Measurements from ENCODE around the gene KRTAP5-8. TPM values are rescaled to one million over a fixed set of nuclear protein-coding genes. Genes with fewer than 3 reads are reported as not detected.

The KRTAP5-8 gene
- total RNA-seq, 1 experiment from 2014 or later: not detected

DNA sequence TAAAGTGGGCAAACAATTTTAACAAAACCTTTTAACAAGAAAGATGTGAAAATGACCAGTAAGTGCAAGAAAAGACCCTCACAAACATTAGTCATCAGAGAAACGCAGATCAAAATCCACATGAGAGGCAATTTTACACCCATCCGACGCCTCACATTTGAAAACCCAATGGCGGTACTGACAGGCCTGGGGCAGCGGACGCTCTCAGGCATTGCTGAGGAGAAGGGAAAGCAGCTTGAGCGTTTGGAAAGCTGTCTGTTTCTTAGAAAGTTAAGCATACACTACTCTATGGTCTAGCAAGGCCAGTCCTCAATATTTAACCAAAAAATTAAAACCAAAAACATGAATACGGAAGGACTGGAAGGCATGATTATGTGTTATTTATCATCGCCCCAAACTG lies 2.0 kb upstream of the KRTAP5-8 start:
- ChIA-PET CTCF (no interaction called here), POLR2A (ENCODE audit: low non-redundant PET) (no interaction called here)
- no peak for DNase-seq (ENCODE audit: low spot score)
- no peaks in the 10 kb centered on the region for H3K36me3 ChIP-seq (ENCODE audit: insufficient read depth, low read length, poor library complexity, severe bottlenecking)
- H3K9me3 ChIP-seq (ENCODE audit: low read depth, low read length, poor library complexity, severe bottlenecking): no peaks in the 10 kb centered on the region
- no peaks in the 10 kb centered on the region for H3K27me3 ChIP-seq (replicated peaks; ENCODE audit: insufficient read depth, low read depth, low read length, poor library complexity)
- no TSS peak for BruUV-seq (replicated peaks)
- TF ChIP-seq, protein P1, sequence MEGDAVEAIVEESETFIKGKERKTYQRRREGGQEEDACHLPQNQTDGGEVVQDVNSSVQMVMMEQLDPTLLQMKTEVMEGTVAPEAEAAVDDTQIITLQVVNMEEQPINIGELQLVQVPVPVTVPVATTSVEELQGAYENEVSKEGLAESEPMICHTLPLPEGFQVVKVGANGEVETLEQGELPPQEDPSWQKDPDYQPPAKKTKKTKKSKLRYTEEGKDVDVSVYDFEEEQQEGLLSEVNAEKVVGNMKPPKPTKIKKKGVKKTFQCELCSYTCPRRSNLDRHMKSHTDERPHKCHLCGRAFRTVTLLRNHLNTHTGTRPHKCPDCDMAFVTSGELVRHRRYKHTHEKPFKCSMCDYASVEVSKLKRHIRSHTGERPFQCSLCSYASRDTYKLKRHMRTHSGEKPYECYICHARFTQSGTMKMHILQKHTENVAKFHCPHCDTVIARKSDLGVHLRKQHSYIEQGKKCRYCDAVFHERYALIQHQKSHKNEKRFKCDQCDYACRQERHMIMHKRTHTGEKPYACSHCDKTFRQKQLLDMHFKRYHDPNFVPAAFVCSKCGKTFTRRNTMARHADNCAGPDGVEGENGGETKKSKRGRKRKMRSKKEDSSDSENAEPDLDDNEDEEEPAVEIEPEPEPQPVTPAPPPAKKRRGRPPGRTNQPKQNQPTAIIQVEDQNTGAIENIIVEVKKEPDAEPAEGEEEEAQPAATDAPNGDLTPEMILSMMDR (conservative IDR thresholded peaks at IDR 0.05; ENCODE audit: low read depth, low read length): no peak
- H3K4me1 ChIP-seq (ENCODE audit: insufficient read depth, low read length, poor library complexity, severe bottlenecking): no peaks in the 10 kb centered on the region
- H3K27ac ChIP-seq (ENCODE audit: low read depth, low read length, poor library complexity, severe bottlenecking): no peak overlapping the region
- H3K4me3 ChIP-seq (ENCODE audit: low read depth, low read length, poor library complexity, severe bottlenecking): no peak overlapping the region
- intact Hi-C loops (cut with micrococcal nuclease; ENCODE audit: unreplicated experiment): no loop called here

DNA sequence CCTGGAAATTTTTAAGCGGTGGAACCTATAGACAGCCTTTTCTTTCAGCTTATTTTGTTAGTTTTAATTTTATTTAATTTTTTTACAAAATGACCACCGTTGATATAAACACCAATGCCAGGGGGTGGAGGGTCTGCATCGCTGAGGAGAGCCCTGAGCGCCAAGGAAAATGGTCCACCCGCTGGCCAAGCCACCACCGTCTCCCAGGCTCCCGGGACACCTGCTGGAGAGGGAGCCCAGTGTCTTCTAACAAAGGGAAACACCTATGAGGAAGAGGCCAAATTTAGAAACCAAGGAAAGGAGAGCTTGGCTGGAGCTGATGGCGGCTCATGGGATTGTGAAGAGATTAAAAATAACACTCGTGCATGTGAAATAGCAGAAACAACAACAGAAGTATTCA lies 288 bp upstream of the KRTAP5-8 start:
- Histone ChIP-seq H3K4me3 (ENCODE audit: low read depth, low read length, poor library complexity, severe bottlenecking) (no peak overlapping the region), H3K27ac (ENCODE audit: low read depth, low read length, poor library complexity, severe bottlenecking) (no peak overlapping the region), H3K27me3 (replicated peaks; ENCODE audit: insufficient read depth, low read depth, low read length, poor library complexity) (no peaks in the 10 kb centered on the region), H3K4me1 (ENCODE audit: insufficient read depth, low read length, poor library complexity, severe bottlenecking) (no peaks in the 10 kb centered on the region), H3K36me3 (ENCODE audit: insufficient read depth, low read length, poor library complexity, severe bottlenecking) (no peaks in the 10 kb centered on the region), H3K9me3 (ENCODE audit: low read depth, low read length, poor library complexity, severe bottlenecking) (no peaks in the 10 kb centered on the region)
- TF ChIP-seq, protein P1 (conservative IDR thresholded peaks at IDR 0.05; ENCODE audit: low read depth, low read length): no peak
- no peak for TF ChIP-seq EZH2 (IDR thresholded peaks at IDR 0.05; ENCODE audit: borderline replicate concordance, low read depth, low read length, poor library complexity, severe bottlenecking)
- no peak for DNase-seq (ENCODE audit: low spot score)
- ChIA-PET POLR2A (ENCODE audit: low non-redundant PET) (no interaction called here), CTCF (no interaction called here)
- no TSS peak for BruUV-seq (replicated peaks)
- intact Hi-C loops (cut with micrococcal nuclease; ENCODE audit: unreplicated experiment): no loop called here

- no peak overlapping the region for H3K4me3 ChIP-seq (ENCODE audit: low read depth, low read length, poor library complexity, severe bottlenecking)
- intact Hi-C loops (cut with micrococcal nuclease; ENCODE audit: unreplicated experiment): no loop called here
- CTCF ChIA-PET: no interaction called here
- no peaks in the 10 kb centered on the region for H3K4me1 ChIP-seq (ENCODE audit: insufficient read depth, low read length, poor library complexity, severe bottlenecking)
- DNase-seq (ENCODE audit: low spot score): no peak
- TF ChIP-seq EZH2 (IDR thresholded peaks at IDR 0.05; ENCODE audit: borderline replicate concordance, low read depth, low read length, poor library complexity, severe bottlenecking): no peak
- TF ChIP-seq, protein P1 (conservative IDR thresholded peaks at IDR 0.05; ENCODE audit: low read depth, low read length): no peak
- no peaks in the 10 kb centered on the region for H3K36me3 ChIP-seq (ENCODE audit: insufficient read depth, low read length, poor library complexity, severe bottlenecking)
- H3K27me3 ChIP-seq (replicated peaks; ENCODE audit: insufficient read depth, low read depth, low read length, poor library complexity): no peaks in the 10 kb centered on the region
- BruUV-seq (replicated peaks): no TSS peak
- H3K9me3 ChIP-seq (ENCODE audit: low read depth, low read length, poor library complexity, severe bottlenecking): no peaks in the 10 kb centered on the region
- no peak overlapping the region for H3K27ac ChIP-seq (ENCODE audit: low read depth, low read length, poor library complexity, severe bottlenecking)
- POLR2A ChIA-PET (ENCODE audit: low non-redundant PET): no interaction called here
Measured at GRCh38 chr11:71538666-71538990, 803 bp downstream of the KRTAP5-8 start.

Measured in A673 (cell line).